Thoracic aorta (tissue), 2 donors: ENCODE data around the gene ANKRD49. TPM values are rescaled to one million over a fixed set of nuclear protein-coding genes. Genes with fewer than 3 reads are reported as not detected.
A peak's percentile ranks its signal among the peaks of the same experiment; 100 is the strongest.

ENCODE experiments used
- ATAC-seq: fragments of 150-250 bp; one replicate; pipeline ENCODE4 v1.8.0; 2017; ENCODE audit warnings: low read depth; ENCODE audit not compliant: insufficient number of reproducible peaks, low FRiP score
- DNase-seq: peaks from one replicate; pipeline ENCODE4 v3.0.0-alpha.2; 2020; ENCODE audit warnings: low spot score
- H3K27ac ChIP-seq, 2 donors: fragments of 200-600 bp; sonication (generic); 1 replicate in 1 of 2; 2 replicates in 1 of 2; pipeline ENCODE4 v1.5.1; 2016; ENCODE audit warnings: mild to moderate bottlenecking in 2 of 2, moderate library complexity in 2 of 2
- H3K27me3 ChIP-seq: fragments of 200-600 bp; sonication (generic); replicated peaks from 2 replicates; pipeline ENCODE4 v1.6.0; 2016; ENCODE audit warnings: mild to moderate bottlenecking; ENCODE audit not compliant: insufficient read depth
- H3K36me3 ChIP-seq: fragments of 200-600 bp; sonication (generic); one replicate; pipeline ENCODE4 v1.5.1; 2016
- H3K4me1 ChIP-seq, 2 donors: fragments of 200-600 bp; sonication (generic); 1 replicate in 1 of 2; 2 replicates in 1 of 2; pipeline versions ENCODE4 v1.5.1 to v1.6.0; 2016; ENCODE audit warnings: low read depth in 2 of 2, mild to moderate bottlenecking in 1 of 2; ENCODE audit not compliant: control insufficient read depth in 1 of 2
- H3K4me3 ChIP-seq: fragments of 200-600 bp; sonication (generic); 2 replicates; pipeline ENCODE4 v1.5.1; 2016; ENCODE audit warnings: mild to moderate bottlenecking
- H3K9me3 ChIP-seq: fragments of 200-600 bp; sonication (generic); 2 replicates; pipeline ENCODE4 v1.5.1; 2016
- CTCF ChIP-seq: fragments of 200-600 bp; sonication (generic); IDR thresholded peaks from one replicate; pipeline ENCODE4 v1.5.1; 2019; ENCODE audit warnings: antibody characterized with exemption
- total RNA-seq, 2 donors: library from RNA; depleted of rRNA; stranded (reverse); fragments of >200 nt; gene quantifications; one replicate each; pipeline versions ENCODE4 v1.1.0 to v1.2.3, GENCODE V29; 2016

ANKRD49 gene
- total RNA-seq, 2 donors from 2014 or later, result 18.8 to 20.8 TPM

- no peaks in the 10 kb centered on the region for H3K27me3 ChIP-seq
- ATAC-seq, result no peak
- TF ChIP-seq CTCF, result no peak
These were observed 32.0 kb downstream of the ANKRD49 start for GRCh38 chr11:94525546-94526324.

DNA sequence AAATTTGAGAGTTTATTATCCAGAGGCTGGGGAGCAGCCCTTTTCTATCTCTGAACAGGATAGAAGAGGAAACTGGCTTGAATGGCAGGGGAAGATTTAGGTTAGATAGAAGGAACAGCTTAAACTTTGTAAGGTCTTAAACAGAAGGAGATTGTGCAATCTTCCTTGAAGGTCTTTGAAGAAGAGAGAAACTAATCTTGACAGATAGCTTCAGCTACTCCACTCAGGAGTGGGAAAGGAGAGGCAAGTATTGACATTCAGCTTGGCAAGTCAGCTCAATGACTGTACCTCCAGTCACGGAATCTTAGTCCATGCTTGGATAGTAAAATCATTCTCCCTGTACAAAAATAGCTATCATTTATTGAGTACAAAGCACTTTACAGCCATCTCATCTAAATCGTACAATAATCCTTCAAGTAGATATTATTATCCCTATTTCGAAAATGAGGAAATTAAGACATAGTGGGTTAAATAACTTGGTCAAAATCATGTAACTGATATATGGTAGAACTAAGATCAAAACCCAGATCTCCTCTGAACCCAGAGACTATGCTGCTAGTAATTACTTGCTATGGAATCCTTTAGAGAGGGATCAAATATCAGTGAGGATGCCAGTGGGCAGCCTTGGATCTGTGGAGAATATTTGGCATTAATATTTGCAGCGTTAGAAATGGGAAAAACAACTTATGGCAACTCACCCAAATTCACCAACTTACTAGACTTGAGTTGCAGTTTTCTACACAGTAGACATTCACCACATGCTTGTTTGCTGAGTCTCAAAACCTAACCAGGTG is 33.1 kb downstream of the ANKRD49 start:
- H3K36me3 ChIP-seq, result no peaks in the 10 kb centered on the region
- TF ChIP-seq CTCF, result no peak
- DNase-seq (no peak), ATAC-seq (no peak)
- H3K4me1 ChIP-seq, result peaks cover 0 to 6% of the 10 kb centered on the region in 2 donors
- H3K4me3 ChIP-seq, result no peak overlapping the region
- no peaks in the 10 kb centered on the region for H3K27me3 ChIP-seq
- H3K9me3 ChIP-seq, result no peaks in the 10 kb centered on the region
- H3K27ac ChIP-seq, result no peak overlapping the region

More at GRCh38 chr11:94525546-94526324, 32.0 kb downstream of the ANKRD49 start:
- peaks cover 0 to 6% of the 10 kb centered on the region in 2 donors for H3K4me1 ChIP-seq
- peak; percentile 11 for DNase-seq
- H3K9me3 ChIP-seq, result no peaks in the 10 kb centered on the region
- H3K27ac ChIP-seq, result no peak overlapping the region
- H3K4me3 ChIP-seq, result no peak overlapping the region
- no peaks in the 10 kb centered on the region for H3K36me3 ChIP-seq

DNA sequence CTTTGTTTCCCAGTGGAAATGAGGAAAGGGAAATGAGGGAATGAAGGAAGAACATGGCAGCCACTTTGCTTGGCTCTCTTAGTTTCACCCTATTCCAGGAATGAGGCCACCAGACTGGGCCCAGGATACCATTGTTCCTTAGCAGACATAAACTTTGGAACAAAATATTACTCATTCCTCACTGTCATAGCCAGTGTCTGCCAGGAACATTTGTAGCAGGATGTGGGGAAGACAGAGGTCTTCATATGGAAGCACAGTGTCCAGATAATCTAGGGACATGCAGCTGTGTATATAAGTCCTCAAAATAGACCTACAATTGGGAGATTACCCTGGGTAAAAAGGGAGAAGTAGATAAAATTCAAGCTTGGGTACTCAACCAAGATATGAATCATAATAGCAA is 34.8 kb downstream of the ANKRD49 start:
- TF ChIP-seq CTCF, result no peak
- peaks cover 6 to 7% of the 10 kb centered on the region in 2 donors for H3K4me1 ChIP-seq
- no peaks in the 10 kb centered on the region for H3K27me3 ChIP-seq
- no peaks in the 10 kb centered on the region for H3K9me3 ChIP-seq
- DNase-seq, result no peak
- no peak overlapping the region for H3K4me3 ChIP-seq
- H3K36me3 ChIP-seq, result no peaks in the 10 kb centered on the region
- H3K27ac ChIP-seq, result no peak overlapping the region
- ATAC-seq, result no peak

DNA sequence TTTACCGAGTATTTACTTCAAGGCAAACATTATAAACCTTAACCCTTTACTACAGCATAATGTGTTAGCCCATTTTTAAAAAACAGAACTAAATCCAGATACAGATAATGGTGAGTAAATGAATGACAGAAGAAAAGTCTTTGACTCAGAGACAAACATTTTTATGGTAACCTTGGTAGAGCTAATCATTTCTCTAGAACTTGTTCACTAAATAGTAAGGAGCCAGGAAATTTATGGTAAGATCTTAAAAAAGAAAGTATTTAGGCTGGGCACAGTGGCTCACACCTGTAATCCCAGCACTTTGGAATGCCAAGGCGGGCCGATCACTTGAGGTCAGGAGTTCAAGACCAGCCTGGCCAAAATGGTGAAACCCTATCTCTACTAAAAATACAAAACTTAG is 38.4 kb downstream of the ANKRD49 start:
- ATAC-seq, result no peak
- no peak for DNase-seq
- no peaks in the 10 kb centered on the region for H3K36me3 ChIP-seq
- H3K9me3 ChIP-seq, result no peaks in the 10 kb centered on the region
- no peak for TF ChIP-seq CTCF
- H3K4me3 ChIP-seq, result no peak overlapping the region
- H3K27me3 ChIP-seq, result no peaks in the 10 kb centered on the region
- no peak overlapping the region for H3K27ac ChIP-seq
- H3K4me1 ChIP-seq, result peaks cover 25 to 38% of the 10 kb centered on the region in 2 donors

DNA sequence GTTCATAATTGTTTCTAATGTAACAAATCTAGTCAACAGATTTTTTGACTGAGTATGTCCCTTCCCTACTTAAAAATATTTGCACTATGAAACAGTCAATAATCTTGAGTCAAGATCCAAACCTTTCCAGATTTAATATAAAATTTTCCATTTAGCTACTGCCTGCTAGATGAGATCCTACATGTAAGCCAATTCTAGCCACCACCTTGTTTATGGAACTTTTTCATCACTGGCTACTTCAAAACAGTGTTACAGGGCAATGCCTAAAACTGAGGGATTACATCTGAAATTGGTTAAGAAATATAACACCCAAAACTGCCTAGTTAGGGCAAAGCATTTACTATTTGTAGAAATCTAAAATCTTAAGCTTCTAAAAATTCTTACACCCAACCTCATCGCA is 39.4 kb downstream of the ANKRD49 start:
- Histone ChIP-seq H3K4me3 (peak overlapping the region; percentile 62), H3K36me3 (no peaks in the 10 kb centered on the region), H3K27me3 (no peaks in the 10 kb centered on the region), H3K27ac (peak overlapping the region; percentile 53 to 92), H3K4me1 (peaks cover 32 to 44% of the 10 kb centered on the region in 2 donors), H3K9me3 (no peaks in the 10 kb centered on the region)
- DNase-seq (no peak), ATAC-seq (no peak)
- no peak for TF ChIP-seq CTCF
